Measurements from ENCODE around the gene NLRP10. TPM values are rescaled to one million over a fixed set of nuclear protein-coding genes. Genes with fewer than 3 reads are reported as not detected.
A peak's percentile ranks its signal among the peaks of the same experiment; 100 is the strongest.

The NLRP10 gene
- total and polyA plus RNA-seq, 2 of the 13 experiments (the other 11 are each of a cell fraction or from before 2014, with no cell fraction given): not detected

GRCh38 chr11:7986768-7987559 is 21.7 kb upstream of the NLRP10 start, which contains the start of gene EIF3F (continued):
- TF ChIP-seq ARID4A (CRISPR knock-in tag; IDR thresholded peaks at IDR 0.05; ENCODE audit: borderline replicate concordance) (peak; percentile 87), HNF4A (CRISPR knock-in tag; IDR thresholded peaks at IDR 0.05) (peak; percentile 46), TBX2 (CRISPR knock-in tag; IDR thresholded peaks at IDR 0.05; ENCODE audit: borderline replicate concordance) (peak; percentile 36; the same call in 1 of the 2 replicates), ZNF253 (CRISPR knock-in tag; IDR thresholded peaks at IDR 0.05; ENCODE audit: borderline replicate concordance) (no peak), ARID5B (CRISPR knock-in tag; IDR thresholded peaks at IDR 0.05) (peak; percentile 68; the same call in 1 of the 2 replicates), ZEB1 (IDR thresholded peaks at IDR 0.05; ENCODE audit: insufficient replicate concordance, low read depth) (no peak), MTA3 (CRISPR knock-in tag; IDR thresholded peaks at IDR 0.05) (no peak), ZNF124 (CRISPR knock-in tag; IDR thresholded peaks at IDR 0.05) (0 out of 2 replicates have a peak, but pooled peaks have one; percentile 43), FOSL1 (CRISPR knock-in tag; IDR thresholded peaks at IDR 0.05; ENCODE audit: borderline replicate concordance) (no peak), ZNF619 (CRISPR knock-in tag; IDR thresholded peaks at IDR 0.05) (no peak), ZBTB7B (CRISPR knock-in tag; IDR thresholded peaks at IDR 0.05) (no peak), SMC3 (IDR thresholded peaks at IDR 0.05; ENCODE audit: low read length) (peak; percentile 86), KDM2A (CRISPR knock-in tag; IDR thresholded peaks at IDR 0.05; ENCODE audit: borderline replicate concordance, low read depth) (peak; percentile 87), STAG1 (CRISPR knock-in tag; IDR thresholded peaks at IDR 0.05) (peak; percentile 68), HNF1B (CRISPR knock-in tag; IDR thresholded peaks at IDR 0.05) (peak; percentile 87), NONO (IDR thresholded peaks at IDR 0.05) (no peak), NONO (CRISPR knock-in tag; conservative IDR thresholded peaks at IDR 0.05) (peak; percentile 77), ZNF224 (CRISPR knock-in tag; IDR thresholded peaks at IDR 0.05) (no peak), ZNF616 (CRISPR knock-in tag; IDR thresholded peaks at IDR 0.05; ENCODE audit: low read depth) (no peak)
